Spleen (tissue), 11 donors: ENCODE results near the gene CCDC34. TPM values are rescaled to one million over a fixed set of nuclear protein-coding genes. Genes with fewer than 3 reads are reported as not detected.

ENCODE experiments used
- DNase-seq: peaks from one replicate; pipeline ENCODE4 v3.0.0-alpha.2; 2020
- H3K27ac ChIP-seq, 8 donors: fragments of 200-600 bp; sonication (generic) in 7 of 8; 1 replicate in 4 of 8; 2 replicates in 4 of 8; pipeline versions ENCODE4 v1.5.0 to v1.8.0; 2016 to 2021; ENCODE audit warnings: inconsistent platforms in 4 of 8, mild to moderate bottlenecking in 4 of 8, moderate library complexity in 1 of 8
- H3K27me3 ChIP-seq, 7 donors: fragments of 200-600 bp; sonication (generic) in 6 of 7; replicated peaks in 1 of 7; 1 replicate in 4 of 7; 2 replicates in 3 of 7; pipeline versions ENCODE4 v1.5.0 to v1.8.0; 2016 to 2021; ENCODE audit warnings: inconsistent platforms in 3 of 7, mild to moderate bottlenecking in 1 of 7
- H3K36me3 ChIP-seq, 6 donors: fragments of 200-600 bp; sonication (generic) in 5 of 6; 1 replicate in 4 of 6; 2 replicates in 2 of 6; pipeline versions ENCODE4 v1.5.0 to v1.8.0; 2016 to 2021; ENCODE audit warnings: inconsistent platforms in 2 of 6
- H3K4me1 ChIP-seq, 6 donors: fragments of 200-600 bp; sonication (generic) in 5 of 6; 1 replicate in 3 of 6; 2 replicates in 3 of 6; pipeline versions ENCODE4 v1.5.0 to v1.8.0; 2016 to 2021; ENCODE audit warnings: inconsistent platforms in 3 of 6
- H3K4me3 ChIP-seq, 8 donors: fragments of 200-600 bp; sonication (generic) in 7 of 8; 1 replicate in 4 of 8; 2 replicates in 4 of 8; pipeline versions ENCODE4 v1.5.0 to v1.8.0; 2016 to 2021; ENCODE audit warnings: inconsistent platforms in 4 of 8, mild to moderate bottlenecking in 4 of 8, moderate library complexity in 2 of 8
- H3K9me3 ChIP-seq, 8 donors: fragments of 200-600 bp; sonication (generic) in 7 of 8; 1 replicate in 4 of 8; 2 replicates in 4 of 8; pipeline versions ENCODE4 v1.5.0 to v1.8.0; 2016 to 2021; ENCODE audit warnings: inconsistent platforms in 4 of 8
- POLR2A ChIP-seq, 3 donors: fragments of 450-650 bp; IDR thresholded peaks; one replicate each; pipeline ENCODE4 v1.5.1; 2017; ENCODE audit warnings: antibody characterized with exemption in 3 of 3, mild to moderate bottlenecking in 1 of 3
- POLR2AphosphoS5 ChIP-seq, 3 donors: sonication (generic); formaldehyde crosslinking; IDR thresholded peaks; one replicate each; pipeline ENCODE4 v1.5.1; 2017; ENCODE audit warnings: antibody characterized with exemption in 3 of 3
- WGBS, 5 donors: extraction: QIAGEN DNeasy Blood & Tissue Kit in 3 of 5; methylation state at CpG; one replicate each; pipeline versions ENCODE4 v1.1.5 to v1.1.7; 2013 to 2018; 5-methylcytosine and 5-hydroxymethylcytosine counted together
- intact Hi-C: fragments of 100-400 bp; cut with DNase I; formaldehyde crosslinking; loops from one replicate; pipeline ENCODE4 v1.15.0; 2023; ENCODE audit warnings: low total_unique reads
- polyA plus RNA-seq, 3 donors: library from polyadenylated mRNA; stranded (reverse); fragments of 200-250 nt; gene quantifications; one replicate each; pipeline ENCODE4 v1.2.1, GENCODE V29; 2013
- total RNA-seq, 7 donors: library from RNA; depleted of rRNA in 3 of 7; stranded (reverse); fragments of >200 nt in 3 of 7; fragmentation: NEBNext Ultra II Directional in 4 of 7; extraction: Animal tissue kit (Norgen Biotek cat#: 25700) in 4 of 7; gene quantifications; one replicate each; pipeline versions ENCODE4 v1.1.0 to v1.2.1, GENCODE V29; 2016 to 2021
- TF ChIP-seq, protein P1 (sequence below), 11 experiments: fragments of 200-600 bp in 7 of 11; fragments of 450-650 bp in 4 of 11; sonication (generic) in 4 of 11; IDR thresholded peaks in 8 of 11; conservative IDR thresholded peaks in 3 of 11; 1 replicate in 7 of 11; 2 replicates in 4 of 11; pipeline versions ENCODE4 v1.4.0 to v1.8.0; 2016 to 2021; ENCODE audit warnings: antibody characterized with exemption in 11 of 11, inconsistent platforms in 4 of 11, mild to moderate bottlenecking in 1 of 11
- donor health status: healthy with polysubstance abuse.
- donor health status: DM: no; HTN: no; CAD: no; lungs with moderate emphysema.
- donor health status: DM: no; HTN: no; CAD: no.
- donor health status: Bipolar disorder and iron deficiency.
- donor health status: healthy.
- donor health status: DM: no; HTN: no; CAD: no.
- donor health status: DM: yes; HTN: yes; CAD: no.

CCDC34 gene
- total and polyA plus RNA-seq, 10 donors, result 2.2 to 6.1 (median 3.5) TPM

DNA sequence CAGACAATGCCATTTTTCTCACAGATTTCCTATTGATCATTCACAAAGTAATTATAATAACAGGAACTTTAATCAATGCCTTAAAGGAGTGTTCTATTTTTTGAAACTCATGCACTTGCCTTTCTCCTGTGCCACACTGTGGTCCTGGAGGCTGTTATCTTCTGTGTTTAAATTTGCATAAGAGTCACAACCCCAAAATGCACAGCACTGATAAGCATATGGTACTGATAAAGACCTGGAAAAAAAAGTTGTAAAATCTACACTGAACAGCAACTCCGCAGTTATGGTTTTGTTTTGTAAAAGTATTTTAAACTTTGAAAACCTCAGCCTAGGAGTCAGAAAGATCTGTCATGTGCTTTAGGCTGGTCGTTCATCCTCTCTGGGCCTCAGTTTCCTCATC, 9.1 kb upstream of the CCDC34 start:
- DNase-seq, result no peak
- Histone ChIP-seq H3K27ac (no peak overlapping the region), H3K9me3 (no peaks in the 10 kb centered on the region), H3K4me1 (no peaks in the 10 kb centered on the region), H3K36me3 (peaks cover 0 to 66% (median 5%) of the 10 kb centered on the region in 6 donors), H3K27me3 (no peaks in the 10 kb centered on the region), H3K4me3 (no peak overlapping the region)
- intact Hi-C loops, result no loop called here
- TF ChIP-seq POLR2A (IDR thresholded peaks at IDR 0.05), result no peak
- TF ChIP-seq, protein P1, sequence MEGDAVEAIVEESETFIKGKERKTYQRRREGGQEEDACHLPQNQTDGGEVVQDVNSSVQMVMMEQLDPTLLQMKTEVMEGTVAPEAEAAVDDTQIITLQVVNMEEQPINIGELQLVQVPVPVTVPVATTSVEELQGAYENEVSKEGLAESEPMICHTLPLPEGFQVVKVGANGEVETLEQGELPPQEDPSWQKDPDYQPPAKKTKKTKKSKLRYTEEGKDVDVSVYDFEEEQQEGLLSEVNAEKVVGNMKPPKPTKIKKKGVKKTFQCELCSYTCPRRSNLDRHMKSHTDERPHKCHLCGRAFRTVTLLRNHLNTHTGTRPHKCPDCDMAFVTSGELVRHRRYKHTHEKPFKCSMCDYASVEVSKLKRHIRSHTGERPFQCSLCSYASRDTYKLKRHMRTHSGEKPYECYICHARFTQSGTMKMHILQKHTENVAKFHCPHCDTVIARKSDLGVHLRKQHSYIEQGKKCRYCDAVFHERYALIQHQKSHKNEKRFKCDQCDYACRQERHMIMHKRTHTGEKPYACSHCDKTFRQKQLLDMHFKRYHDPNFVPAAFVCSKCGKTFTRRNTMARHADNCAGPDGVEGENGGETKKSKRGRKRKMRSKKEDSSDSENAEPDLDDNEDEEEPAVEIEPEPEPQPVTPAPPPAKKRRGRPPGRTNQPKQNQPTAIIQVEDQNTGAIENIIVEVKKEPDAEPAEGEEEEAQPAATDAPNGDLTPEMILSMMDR (IDR thresholded peaks at IDR 0.05 in 8 of 11, conservative IDR thresholded peaks at IDR 0.05 in 3 of 11), result no peak
- no peak for TF ChIP-seq POLR2AphosphoS5 (IDR thresholded peaks at IDR 0.05)
- WGBS, 5 donors, result 81 to 92% (median 84%) methylated on average over 2 of the region's 2 CpGs

- no peak for DNase-seq
- Histone ChIP-seq H3K27me3 (no peaks in the 10 kb centered on the region), H3K4me3 (no peak overlapping the region), H3K9me3 (no peaks in the 10 kb centered on the region), H3K36me3 (peaks cover 0 to 63% (median 5%) of the 10 kb centered on the region in 6 donors), H3K27ac (no peak overlapping the region), H3K4me1 (no peaks in the 10 kb centered on the region)
- TF ChIP-seq, protein P1 (IDR thresholded peaks at IDR 0.05 in 8 of 11, conservative IDR thresholded peaks at IDR 0.05 in 3 of 11), result no peak
- no peak for TF ChIP-seq POLR2A (IDR thresholded peaks at IDR 0.05)
- TF ChIP-seq POLR2AphosphoS5 (IDR thresholded peaks at IDR 0.05), result no peak
- intact Hi-C loops, result no loop called here
Measured at GRCh38 chr11:27371489-27371888, 8.5 kb upstream of the CCDC34 start.

GRCh38 chr11:27370374-27370773, 7.4 kb upstream of the CCDC34 start:
- DNase-seq, result no peak
- Histone ChIP-seq H3K9me3 (no peaks in the 10 kb centered on the region), H3K27me3 (no peaks in the 10 kb centered on the region), H3K36me3 (peaks cover 0 to 52% (median 5%) of the 10 kb centered on the region in 6 donors), H3K4me1 (no peaks in the 10 kb centered on the region), H3K4me3 (no peak overlapping the region), H3K27ac (no peak overlapping the region)
- intact Hi-C loops, result no loop called here
- no peak for TF ChIP-seq POLR2A (IDR thresholded peaks at IDR 0.05)
- TF ChIP-seq POLR2AphosphoS5 (IDR thresholded peaks at IDR 0.05), result no peak
- TF ChIP-seq, protein P1 (IDR thresholded peaks at IDR 0.05 in 8 of 11, conservative IDR thresholded peaks at IDR 0.05 in 3 of 11), result no peak
- 64 to 83% (median 78%) methylated on average over 2 of the region's 2 CpGs for WGBS, 5 donors

GRCh38 chr11:27367881-27368280, 4.9 kb upstream of the CCDC34 start:
- no peak for DNase-seq
- H3K9me3 ChIP-seq, result no peaks in the 10 kb centered on the region
- intact Hi-C loops, result loop anchor here (10.0 kb wide), 1 partner anchor 107 kb away; the partner anchor contains the start of gene LGR4
- H3K4me1 ChIP-seq, result peaks cover 0 to 13% (median 9%) of the 10 kb centered on the region in 6 donors
- WGBS, 5 donors, result 91 to 96% (median 94%) methylated on average over 10 of the region's 10 CpGs
- TF ChIP-seq, protein P1 (IDR thresholded peaks at IDR 0.05 in 8 of 11, conservative IDR thresholded peaks at IDR 0.05 in 3 of 11), result no peak
- TF ChIP-seq POLR2AphosphoS5 (IDR thresholded peaks at IDR 0.05) (no peak), POLR2A (IDR thresholded peaks at IDR 0.05) (no peak)
- no peak overlapping the region for H3K4me3 ChIP-seq
- no peak overlapping the region for H3K27ac ChIP-seq
- peaks cover 0 to 37% (median 2%) of the 10 kb centered on the region in 6 donors for H3K36me3 ChIP-seq
- H3K27me3 ChIP-seq, result no peaks in the 10 kb centered on the region
